Measurements from ENCODE around the gene ZNF276.

The ZNF276 gene

GRCh38 chr16:89716493-89716892 lies 4.8 kb upstream of the ZNF276 start:
- DNase-seq (ENCODE audit: low spot score): no peak

- no peak for DNase-seq (ENCODE audit: low spot score)
Observed at GRCh38 chr16:89716916-89717687, 4.2 kb upstream of the ZNF276 start.

- no peak for DNase-seq (ENCODE audit: low spot score)
Observed at GRCh38 chr16:89717688-89718505, 3.4 kb upstream of the ZNF276 start.

DNA sequence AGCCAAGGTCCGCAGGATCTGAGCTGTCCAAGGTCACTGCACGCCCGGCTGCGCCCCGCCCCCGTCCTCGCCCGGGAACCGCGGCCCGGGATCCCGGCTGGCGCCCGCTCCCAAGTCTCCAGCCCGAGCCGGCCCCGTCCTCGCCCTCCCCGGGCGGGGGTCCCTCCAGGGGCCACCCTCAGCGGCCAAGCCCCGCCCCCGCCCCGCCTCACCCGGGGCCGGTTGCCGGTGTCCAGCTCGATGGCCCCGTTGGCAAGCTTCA lies 855 bp upstream of the ZNF276 start:
- DNase-seq (ENCODE audit: low spot score): peak; percentile 48

DNA sequence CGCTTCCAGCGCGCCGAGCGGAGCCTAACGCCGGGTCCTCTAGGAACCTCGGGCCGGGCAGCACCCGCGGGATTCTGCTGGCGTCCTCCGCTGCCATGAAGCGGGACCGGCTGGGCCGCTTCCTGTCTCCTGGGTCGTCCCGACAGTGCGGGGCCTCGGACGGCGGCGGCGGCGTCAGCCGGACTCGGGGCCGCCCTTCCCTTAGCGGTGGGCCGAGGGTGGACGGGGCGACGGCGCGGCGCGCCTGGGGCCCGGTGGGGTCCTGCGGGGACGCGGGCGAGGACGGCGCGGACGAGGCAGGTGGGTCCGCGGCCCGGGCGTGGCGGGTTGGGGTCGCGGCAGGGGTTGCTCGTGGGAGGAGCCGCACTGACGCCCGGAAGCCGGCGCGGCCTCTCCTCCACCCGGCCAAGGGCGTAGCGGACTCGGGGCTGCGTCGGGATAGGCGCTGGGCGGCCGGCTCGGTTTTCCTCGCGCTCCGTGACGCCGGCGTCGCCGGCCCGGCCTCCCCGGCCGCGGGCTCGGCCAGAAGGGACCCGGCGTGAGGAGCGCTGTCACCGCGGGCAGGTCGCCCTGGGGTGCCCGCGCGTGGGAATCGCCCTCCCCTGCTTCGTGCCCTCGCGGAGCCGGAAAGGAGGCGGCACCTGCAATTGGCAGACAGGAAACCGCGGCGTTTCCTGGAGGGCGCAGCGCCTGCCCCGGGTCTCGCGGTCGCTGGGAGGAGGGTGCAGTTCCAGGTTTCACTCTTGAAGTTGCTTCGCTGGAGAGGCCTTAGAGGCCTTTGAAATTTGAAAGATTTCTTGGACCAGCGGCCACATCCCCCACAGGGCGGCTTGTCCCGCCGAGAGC lies 432 bp downstream of the ZNF276 start:
- DNase-seq (ENCODE audit: low spot score): no peak

DNA sequence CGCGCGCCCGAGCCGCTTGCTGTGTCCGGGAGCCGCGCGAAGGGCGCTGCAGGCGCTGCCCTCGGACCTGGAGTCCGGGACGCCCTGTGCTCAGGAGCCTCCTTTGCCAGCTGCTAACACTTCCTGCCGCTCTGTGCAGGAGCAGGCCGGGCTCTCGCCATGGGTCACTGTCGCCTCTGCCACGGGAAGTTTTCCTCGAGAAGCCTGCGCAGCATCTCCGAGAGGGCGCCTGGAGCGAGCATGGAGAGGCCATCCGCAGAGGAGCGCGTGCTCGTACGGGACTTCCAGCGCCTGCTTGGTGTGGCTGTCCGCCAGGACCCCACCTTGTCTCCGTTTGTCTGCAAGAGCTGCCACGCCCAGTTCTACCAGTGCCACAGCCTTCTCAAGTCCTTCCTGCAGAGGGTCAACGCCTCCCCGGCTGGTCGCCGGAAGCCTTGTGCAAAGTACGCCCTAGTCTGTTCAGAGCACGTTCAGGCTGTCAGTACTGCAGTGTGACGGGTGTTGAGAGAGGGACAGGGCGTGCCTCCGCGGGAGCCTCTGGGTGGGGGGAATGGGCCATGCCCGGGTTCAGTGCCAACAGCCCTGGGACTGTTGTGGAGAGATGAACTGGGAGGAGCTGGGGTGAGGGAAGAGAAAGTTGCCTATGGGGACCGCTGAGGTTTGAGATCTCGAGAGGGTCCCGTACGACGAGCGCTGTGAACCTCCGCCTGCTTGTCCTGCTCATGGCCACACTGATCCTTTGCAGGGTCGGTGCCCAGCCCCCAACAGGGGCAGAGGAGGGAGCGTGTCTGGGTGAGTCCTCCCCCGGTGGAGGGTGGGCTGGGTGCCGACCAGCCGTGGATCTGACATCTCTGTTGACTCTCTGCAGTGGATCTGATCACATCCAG lies 1.3 kb downstream of the ZNF276 start:
- DNase-seq (ENCODE audit: low spot score): peak; percentile 66

DNA sequence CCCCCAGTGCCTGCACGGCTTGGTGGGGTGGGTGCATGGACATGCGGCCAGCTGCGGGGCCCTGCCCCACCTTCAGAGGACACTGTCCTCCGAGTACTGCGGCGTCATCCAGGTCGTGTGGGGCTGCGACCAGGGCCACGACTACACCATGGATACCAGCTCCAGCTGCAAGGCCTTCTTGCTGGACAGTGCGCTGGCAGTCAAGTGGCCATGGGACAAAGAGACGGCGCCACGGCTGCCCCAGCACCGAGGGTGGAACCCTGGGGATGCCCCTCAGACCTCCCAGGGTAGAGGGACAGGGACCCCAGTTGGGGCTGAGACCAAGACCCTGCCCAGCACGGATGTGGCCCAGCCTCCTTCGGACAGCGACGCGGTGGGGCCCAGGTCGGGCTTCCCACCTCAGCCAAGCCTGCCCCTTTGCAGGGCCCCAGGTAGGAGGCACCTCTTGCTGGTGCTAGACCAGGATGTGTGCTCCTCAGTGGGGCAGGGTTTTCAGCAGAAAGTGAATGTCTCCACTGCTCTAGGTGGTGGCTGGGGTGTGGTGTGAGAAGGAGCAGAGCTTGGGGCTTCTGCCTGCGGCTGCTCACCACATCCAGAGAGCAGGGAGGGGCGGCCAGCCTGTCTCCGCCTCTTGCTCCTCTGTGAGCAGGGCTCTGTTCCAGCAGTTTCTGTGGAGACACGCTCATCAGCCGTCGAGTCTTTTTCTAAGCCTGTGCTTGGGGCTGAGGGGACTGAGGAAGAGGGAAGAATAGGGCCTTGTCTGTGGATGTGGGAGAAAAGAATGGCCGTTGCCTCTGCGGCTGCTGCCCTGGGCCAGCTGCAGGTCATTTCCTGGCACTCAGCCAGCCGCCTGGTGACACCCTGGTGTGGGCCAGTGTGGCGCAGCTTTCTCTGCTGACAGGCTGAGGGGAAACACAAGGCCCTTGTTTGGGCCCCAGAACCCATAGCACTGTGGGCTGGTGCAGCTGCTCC lies 2.2 kb downstream of the ZNF276 start:
- DNase-seq (ENCODE audit: low spot score): peak; percentile 100

DNA sequence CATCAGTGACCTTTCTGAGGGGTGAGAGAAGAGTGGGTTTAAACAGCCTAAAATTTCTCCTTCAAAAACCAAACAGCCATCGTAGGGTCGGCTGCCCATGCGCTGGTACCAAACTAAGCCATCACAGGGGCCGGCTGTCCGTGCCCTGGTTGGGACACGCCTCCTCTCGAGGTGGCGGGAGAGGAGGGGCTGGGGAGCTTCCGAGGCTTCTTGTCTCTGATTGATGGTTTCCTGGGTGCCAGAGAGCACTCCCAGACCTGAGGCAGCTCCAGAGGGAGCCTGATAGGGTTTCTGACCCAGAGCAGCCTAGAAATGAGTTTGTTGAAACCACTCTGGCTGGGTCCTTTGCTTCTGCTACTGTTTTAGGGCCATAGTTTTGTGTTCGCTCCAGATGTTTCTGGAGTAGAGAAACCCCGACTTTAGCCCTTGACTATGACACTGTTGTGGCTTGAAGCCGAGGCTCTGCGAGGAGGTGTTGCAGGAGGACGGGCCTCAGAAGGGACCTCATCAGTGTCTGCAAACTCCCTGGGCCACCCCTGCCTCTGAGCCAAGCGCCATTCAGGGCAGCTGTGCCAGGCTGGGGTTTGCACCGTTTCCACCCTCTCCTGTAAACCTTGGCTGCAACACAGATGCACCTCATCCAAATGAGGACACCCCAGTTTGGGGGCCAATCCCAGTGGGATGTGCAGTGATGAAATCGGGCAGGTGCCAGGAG lies 6.2 kb downstream of the ZNF276 start:
- DNase-seq (ENCODE audit: low spot score): no peak

- no peak for DNase-seq (ENCODE audit: low spot score)
Observed at GRCh38 chr16:89729293-89729692, 8.0 kb downstream of the ZNF276 start.

DNA sequence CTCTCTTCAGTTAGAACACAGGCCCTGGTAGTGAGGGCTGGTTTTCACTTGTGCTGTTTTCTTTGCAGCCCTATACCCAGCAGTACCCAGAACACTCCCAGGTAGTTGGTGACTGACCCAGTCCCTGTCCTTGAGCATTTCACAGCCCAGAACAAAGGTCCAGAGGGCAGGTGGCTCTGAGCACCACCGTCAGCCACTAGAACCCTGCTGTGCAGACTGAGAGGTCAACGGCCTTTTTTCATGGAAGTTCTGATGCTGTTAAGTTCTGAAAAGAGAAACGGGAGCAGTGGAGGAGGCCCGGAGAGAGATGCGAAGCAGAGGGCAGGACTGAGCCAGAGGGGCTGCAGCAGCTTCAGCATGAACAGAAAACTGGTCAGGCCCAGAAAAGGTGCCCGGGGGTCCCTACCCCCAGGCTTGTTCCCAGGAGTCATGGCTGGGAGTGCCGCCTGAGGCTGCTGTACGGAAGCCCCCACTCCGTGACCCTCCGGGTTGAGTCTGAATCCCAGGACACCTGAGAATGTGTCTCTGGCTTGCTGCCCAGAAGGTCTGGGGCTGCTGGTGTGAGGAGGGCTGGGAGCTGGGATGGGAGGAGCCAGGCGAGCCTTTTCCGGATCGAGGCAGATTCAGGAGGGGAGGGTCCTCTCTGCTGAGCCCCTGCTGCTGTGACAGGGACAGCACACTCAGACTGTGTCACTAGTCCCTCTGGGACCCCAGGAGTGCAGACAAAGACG lies 8.7 kb downstream of the ZNF276 start:
- DNase-seq (ENCODE audit: low spot score): no peak

- DNase-seq (ENCODE audit: low spot score): no peak
Observed at GRCh38 chr16:89730610-89731234, 9.4 kb downstream of the ZNF276 start.

DNA sequence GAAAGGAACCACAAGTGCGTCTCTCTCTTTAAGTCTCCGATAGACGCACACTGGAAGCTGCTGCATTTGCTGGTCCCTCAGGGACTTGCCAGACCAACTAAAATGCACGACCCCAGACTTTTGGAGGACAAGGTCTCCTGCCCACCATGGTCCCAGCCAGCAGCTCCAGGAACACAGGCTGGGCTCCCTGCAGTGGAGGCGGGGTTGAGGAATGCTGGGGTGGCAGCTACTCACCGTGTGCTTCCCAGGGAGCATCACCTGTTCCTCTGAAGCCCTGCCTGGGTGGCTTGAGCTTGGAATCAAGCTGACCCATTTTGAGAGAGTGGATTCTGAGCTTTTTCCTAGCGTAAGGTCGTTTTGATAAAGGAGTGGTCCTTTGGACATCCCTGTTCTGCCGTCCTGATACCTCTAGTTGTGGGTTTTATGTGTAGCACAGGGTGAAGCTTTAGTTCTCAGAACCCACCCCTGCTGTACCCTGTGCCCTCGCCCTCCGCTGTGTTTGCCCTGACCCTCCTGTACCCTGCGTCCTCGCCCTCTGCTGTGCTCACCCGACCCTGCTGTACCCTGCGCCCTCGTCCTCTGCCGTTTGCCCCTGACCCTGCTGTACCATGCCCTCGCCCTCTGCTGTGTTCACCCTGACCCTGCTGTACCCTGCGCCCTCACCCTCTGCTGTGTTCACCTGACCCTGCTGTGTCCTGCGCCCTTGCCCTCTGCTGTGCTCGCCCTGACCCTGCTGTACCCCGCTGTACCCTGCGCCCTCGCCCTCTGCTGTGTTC lies 11.0 kb downstream of the ZNF276 start:
- no peak for DNase-seq (ENCODE audit: low spot score)

GRCh38 chr16:89732918-89733242 lies 11.5 kb downstream of the ZNF276 start:
- DNase-seq (ENCODE audit: low spot score): no peak

GRCh38 chr16:89733322-89733721 lies 12.0 kb downstream of the ZNF276 start:
- no peak for DNase-seq (ENCODE audit: low spot score)

DNA sequence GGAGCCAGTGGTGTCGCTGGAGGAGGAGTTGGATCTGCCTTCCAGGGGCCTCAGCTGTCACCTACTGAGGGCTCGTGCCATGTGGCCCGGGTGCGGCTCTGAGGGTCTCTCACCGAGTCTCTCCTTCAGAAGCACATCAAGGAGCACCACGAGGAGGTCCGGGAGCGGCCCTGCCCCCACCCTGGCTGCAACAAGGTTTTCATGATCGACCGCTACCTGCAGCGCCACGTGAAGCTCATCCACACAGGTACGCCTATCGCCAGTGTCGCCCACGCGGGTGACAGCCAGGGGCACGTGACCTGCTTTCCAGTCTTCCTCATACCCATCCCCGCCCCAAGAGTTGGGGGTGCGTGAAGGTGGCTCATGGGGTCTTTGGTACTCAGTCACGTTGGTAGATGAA lies 12.5 kb downstream of the ZNF276 start:
- DNase-seq (ENCODE audit: low spot score): no peak

- DNase-seq (ENCODE audit: low spot score): no peak
Observed at GRCh38 chr16:89736554-89736953, 15.2 kb downstream of the ZNF276 start.

GRCh38 chr16:89737341-89738071 lies 16.2 kb downstream of the ZNF276 start:
- DNase-seq (ENCODE audit: low spot score): no peak

DNA sequence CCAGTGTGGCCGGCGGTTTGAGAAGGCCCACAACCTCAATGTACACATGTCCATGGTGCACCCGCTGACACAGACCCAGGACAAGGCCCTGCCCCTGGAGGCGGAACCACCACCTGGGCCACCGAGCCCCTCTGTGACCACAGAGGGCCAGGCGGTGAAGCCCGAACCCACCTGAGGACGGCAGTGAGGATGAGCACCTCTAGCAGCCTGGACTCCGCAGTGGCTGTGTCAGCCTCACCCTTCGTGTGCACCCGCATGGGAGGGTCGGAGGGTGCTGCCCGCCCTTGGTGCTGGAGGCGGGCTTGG lies 16.7 kb downstream of the ZNF276 start:
- no peak for DNase-seq (ENCODE audit: low spot score)
